Retinal pigment epithelial cell (primary cell): Measurements from ENCODE around the gene PTPRR.

Experiments
- DNase-seq: peaks from one replicate; pipeline ENCODE4 v3.0.0-alpha.2; 2010; ENCODE audit warnings: low read depth
- H3K4me3 ChIP-seq: 2 replicates; pipeline ENCODE4 v1.5.1; 2011; ENCODE audit warnings: mild to moderate bottlenecking, low read length, control low read depth, moderate library complexity
- CTCF ChIP-seq: conservative IDR thresholded peaks from 2 replicates; pipeline ENCODE4 v1.5.1; 2011; ENCODE audit warnings: low read depth, low read length, control low read depth, inconsistent platforms

The PTPRR gene

GRCh38 chr12:70830221-70831061 is 90.1 kb downstream of the PTPRR start:
- no peak for DNase-seq
- no peak overlapping the region for H3K4me3 ChIP-seq
- TF ChIP-seq CTCF = no peak

GRCh38 chr12:70829070-70829469 is 91.5 kb downstream of the PTPRR start:
- TF ChIP-seq CTCF = no peak
- DNase-seq = no peak
- no peak overlapping the region for H3K4me3 ChIP-seq

DNA sequence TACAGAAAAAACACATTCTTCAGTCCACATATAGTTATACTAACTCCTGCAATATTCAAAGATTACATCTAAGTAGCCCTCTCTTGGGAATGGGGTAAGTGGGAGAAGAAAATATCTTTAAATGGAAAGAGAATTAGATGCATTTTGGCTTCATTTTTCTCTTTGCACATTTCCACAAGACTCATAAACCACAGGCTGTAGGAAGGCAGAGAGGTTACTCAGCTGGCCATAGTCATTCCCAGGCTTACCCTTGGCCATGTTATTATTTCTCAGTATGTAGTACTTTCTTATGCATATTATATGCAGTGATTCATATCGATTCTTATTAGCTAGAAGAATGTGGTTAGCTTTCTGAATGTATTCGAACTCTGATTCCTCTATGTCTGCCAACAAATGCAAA is 92.2 kb downstream of the PTPRR start:
- TF ChIP-seq CTCF = no peak
- no peak overlapping the region for H3K4me3 ChIP-seq
- no peak for DNase-seq

GRCh38 chr12:70826156-70826555 is 94.4 kb downstream of the PTPRR start:
- no peak for TF ChIP-seq CTCF
- no peak overlapping the region for H3K4me3 ChIP-seq
- DNase-seq = no peak

- TF ChIP-seq CTCF = no peak
- no peak overlapping the region for H3K4me3 ChIP-seq
- no peak for DNase-seq
Measured at GRCh38 chr12:70824511-70824910, 96.0 kb downstream of the PTPRR start.

DNA sequence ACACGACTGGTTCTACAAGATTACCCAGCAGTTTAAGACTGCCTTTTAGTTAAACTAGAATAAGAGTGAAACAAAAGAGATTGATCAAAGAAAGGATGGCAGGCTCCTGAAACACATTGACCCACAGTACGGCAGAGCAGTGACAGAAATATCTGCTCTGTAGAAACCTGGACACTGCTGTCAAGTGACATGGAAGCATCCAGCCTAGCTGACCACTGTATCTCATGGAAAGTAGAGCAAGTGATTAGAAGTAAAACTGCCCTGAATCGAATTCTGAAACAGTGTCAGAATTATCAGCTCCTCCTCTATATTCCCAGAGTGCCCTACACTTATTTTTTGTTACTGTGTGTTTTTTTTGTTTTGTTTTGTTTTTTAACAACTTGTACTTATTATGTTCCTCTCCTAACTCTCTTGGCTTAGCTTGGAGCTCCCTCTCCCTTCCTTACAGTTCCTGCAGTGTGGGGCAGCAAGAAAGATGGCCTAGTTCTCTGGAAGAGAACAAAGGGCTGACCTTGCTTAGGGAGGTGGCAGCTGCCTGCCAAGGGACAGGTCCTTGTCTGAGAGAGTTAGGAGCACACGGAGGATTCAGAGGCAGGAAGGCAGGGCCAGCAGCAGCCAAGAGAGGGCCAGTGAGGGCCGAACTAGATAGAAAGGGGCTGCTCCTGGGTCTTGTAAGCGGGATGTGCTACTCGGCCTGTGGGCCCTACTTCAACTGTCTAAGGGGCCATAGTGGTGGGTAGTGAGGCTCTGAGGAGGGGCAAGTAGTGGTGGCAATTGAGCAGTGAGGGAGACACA is 97.2 kb downstream of the PTPRR start:
- TF ChIP-seq CTCF = no peak
- H3K4me3 ChIP-seq = no peak overlapping the region

More for the DNA sequence above, 97.2 kb downstream of the PTPRR start:
- DNase-seq = no peak
